Limb (tissue), 2 donors: ENCODE measurements around the gene ADAMTS6.

Source experiments
- DNase-seq, 2 donors: peaks; one replicate each; pipeline ENCODE4 v3.0.0-alpha.2; 2016; ENCODE audit errors: extremely low spot score in 2 of 2

Gene ADAMTS6

DNA sequence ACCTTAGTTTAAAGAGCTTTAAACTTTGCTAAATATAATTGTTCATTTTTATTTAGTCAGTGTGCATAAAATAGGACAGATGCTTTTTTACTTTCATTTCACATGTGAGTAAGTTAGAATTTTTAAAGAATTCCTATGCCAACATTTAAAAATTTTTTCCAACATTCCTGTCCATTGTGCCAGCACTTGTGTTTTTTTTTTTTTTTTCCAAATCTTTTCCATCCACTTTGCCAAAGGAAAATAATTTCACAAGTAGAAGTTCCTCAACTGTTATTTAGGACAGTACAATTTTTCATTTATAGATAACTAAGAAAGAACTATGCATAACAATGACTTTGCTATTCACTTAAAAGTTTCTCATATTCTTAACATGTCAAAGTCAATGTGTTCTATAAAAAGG is 189.5 kb downstream of the ADAMTS6 start:
- no peak for DNase-seq

DNA sequence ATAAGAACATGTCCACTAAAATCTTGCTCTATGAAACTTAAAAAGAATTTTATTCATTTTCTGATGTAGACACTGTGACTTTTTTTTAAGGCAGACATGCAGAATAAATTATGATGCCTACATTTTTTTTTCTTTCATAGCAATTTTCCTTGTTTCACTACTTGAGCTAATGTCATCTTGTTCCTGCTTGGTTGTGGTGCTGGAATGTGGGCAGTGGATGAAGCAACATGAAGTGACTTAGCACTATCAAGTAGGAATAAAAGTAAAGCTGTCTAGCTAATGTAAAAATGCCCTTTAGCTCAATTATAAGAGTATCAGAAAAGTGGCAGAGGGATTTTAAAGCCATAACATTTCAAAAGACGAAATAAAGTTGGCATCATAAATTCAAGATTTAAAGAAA is 191.0 kb downstream of the ADAMTS6 start:
- no peak for DNase-seq

DNA sequence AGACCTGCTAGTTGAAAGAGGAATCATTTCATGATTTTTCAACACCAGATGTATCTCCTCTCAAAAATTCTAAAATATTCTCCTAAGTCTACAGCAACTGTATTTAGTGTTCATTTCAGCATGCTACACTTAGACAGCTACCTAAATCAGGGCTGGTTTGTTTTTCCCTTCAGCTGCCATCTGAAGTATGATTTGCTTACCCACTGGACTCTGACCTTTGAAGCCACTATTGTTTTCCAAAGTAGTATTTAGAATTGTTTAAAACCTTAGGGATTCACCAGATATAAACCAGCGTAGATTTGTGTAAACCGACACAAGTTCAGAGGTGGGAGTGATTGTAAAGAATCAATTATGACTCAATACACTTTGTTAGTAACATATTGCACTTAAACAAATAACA is 193.1 kb downstream of the ADAMTS6 start:
- DNase-seq = no peak

DNA sequence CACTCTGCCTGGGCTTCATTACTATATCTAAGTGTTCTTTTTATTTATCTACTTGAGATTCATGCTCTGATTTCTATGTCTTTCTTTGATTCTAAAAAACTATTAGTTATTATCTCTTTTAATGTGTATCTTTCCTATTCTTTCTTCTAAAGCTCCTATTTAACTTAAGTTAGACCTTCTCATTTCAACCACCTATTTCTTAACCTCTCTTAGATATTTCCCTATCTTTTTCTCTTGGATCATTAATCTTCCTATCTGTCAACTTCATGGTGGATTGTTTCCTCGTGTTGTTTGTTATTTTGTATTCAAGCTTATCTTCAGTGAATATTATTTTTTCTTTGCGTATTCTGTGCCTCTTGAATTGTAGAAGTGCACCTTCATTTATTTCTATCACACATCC is 202.1 kb downstream of the ADAMTS6 start:
- no peak for DNase-seq

DNA sequence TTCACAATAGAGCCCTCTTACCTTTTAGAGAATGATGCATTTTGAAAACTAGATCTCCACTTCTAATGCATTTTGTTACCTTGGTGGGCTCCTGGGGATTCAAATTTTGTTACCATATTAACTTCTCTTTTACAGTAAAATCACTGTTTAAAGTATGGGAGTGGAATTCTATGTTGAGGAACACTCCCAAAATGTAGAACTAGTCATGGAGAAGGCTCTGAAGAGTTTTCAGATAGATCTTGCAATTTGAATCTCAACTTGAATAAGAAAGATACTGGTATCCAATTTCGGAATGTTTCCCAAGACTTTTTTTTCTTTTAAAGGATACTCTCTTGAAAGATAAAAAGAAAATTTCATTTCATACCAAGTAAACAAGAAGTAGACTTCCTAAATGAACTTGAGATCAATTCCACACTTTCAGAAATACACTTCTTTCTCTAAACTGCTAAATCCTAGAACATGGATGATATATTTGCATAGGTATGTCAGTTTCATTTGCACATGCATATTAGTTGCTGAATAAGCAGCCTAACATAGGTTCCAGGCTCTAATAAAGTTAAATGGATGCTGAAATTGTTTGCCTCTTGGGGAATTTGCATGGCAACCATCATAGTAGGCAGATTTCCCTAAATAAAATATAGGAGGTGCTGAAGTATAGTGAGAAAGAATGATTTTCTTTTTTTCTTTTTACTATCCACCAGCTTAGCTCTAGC is 205.4 kb downstream of the ADAMTS6 start:
- DNase-seq = no peak

DNA sequence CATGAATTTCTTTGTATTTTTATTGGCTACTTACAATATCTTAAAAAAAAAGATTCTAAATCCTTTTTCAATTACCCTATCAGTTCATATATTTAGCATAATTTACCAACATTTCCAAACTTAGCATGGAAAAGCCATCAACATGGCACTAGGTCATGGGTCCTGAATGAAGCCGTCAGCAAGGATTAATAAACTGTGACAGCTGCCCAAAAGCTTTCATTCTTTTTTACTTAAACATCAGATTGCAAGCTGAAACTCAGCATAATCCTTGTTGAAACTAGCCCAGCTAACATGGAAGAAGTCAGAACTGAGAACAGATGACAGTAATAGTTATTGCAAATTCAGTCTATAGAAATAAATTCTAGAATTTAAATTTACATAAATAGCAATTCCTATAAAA is 209.8 kb downstream of the ADAMTS6 start:
- no peak for DNase-seq

DNA sequence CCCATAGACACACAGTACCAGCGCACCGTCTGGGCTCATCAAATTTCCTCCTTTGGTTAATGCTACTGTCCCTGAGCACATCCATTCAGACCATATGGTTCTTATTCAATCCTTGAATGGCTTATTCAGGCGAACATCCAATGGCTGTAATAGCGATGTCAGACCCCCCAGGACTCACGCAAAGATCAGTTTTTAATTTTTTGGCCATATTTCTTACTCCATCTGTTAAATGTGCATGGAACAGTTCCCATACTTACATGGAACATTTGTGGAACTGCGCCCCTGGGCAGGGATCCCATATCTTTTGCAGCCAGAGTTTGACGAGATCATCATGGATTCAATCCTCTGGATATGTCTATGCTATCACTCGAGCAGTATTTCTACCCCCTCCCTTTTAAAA is 213.2 kb downstream of the ADAMTS6 start:
- peak; percentile 63 to 79 for DNase-seq

DNA sequence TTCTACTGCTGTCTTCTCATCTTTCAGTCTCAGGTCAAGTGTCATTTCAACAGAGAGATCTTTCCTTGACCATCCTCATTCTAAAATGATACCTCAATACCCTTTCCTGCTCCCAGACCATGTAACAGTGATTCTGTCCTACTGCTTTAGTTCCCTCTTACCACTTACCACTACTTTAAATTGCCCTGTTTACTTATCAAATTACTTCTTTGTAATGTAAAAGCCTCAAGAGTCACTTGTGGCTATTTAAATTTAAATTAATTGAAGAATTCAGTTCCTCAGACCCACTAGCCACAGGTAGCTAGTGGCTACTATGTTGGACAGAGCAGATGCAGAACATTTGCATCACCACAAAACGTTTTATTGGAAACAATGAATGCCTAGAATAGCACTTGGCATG is 217.3 kb downstream of the ADAMTS6 start:
- DNase-seq = no peak

DNA sequence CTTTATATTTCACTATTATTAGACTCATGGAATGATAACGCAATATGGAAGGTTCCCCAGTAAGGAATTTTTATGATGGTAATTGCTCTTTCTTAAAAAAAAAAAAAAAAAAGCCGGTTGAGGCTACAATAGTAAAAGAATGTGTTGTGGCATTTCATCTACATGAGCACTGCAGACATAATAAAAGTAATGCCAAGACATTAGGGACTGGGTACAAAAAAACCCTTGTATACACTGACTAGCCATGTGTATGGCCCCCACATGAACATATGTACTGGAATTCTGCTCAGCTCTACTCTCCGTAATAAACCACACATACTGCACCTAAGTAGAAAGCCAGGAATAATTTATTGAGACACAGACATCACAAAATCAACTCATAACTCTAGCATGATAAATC is 218.4 kb downstream of the ADAMTS6 start:
- DNase-seq = no peak

DNA sequence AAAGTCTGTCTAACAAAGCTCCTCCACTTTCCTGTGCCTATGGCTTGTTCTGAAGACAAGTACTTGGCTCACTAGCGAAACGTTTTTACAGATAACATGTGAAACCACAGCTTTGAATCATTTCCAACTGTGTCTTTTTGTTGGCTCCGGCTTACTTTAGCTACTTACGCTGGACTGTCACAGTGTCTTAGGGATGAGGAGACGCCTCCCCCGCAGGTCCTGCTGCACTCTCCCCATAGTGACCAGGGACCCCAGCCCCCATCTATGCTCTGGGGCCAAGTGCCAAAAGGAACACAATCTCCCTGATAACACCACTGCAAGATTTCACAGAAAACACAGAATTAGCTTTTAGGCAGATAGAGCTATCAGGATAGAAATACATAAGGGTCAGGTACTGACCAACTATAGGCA is 219.1 kb downstream of the ADAMTS6 start:
- peak in 1 of 2 donors; percentile 40 for DNase-seq

DNA sequence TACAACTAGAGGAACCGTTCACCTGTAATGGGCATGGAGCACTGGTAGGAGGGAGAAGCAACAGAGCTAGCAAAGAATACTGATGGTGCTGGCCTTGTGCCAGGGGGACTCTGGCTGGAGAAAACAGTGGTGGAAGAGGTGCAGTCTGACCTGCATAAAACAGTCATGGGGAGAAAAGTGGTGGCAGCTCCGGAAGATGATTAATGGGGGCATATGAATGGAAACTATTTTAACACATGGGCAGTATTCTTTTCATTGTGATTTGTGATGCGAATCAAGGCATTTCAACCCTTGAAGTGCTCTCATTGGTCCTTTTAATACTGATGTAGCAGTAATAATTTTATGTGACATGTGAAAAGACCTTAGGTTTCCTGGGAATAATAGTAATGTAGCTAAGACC is 219.6 kb downstream of the ADAMTS6 start:
- DNase-seq = peak in 1 of 2 donors; percentile 44

DNA sequence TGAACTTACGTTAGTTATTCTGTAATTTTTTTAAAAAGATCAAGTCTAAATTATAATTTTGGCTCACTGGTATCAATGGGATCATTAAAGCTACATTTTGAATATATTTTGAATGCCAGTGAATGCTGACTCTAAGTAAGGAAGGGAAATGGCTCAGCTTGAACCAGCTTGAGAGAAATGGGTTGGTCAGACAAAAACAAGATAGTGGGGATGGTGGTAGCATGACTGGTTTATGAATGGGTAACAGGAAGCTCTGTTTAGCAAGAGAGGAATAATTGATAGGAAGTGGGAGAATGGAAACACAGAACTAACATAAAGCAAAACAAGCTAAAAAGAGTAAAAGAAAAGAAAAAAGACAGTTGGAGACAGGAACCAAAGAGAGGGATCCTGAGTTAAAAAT is 220.2 kb downstream of the ADAMTS6 start:
- no peak for DNase-seq

DNA sequence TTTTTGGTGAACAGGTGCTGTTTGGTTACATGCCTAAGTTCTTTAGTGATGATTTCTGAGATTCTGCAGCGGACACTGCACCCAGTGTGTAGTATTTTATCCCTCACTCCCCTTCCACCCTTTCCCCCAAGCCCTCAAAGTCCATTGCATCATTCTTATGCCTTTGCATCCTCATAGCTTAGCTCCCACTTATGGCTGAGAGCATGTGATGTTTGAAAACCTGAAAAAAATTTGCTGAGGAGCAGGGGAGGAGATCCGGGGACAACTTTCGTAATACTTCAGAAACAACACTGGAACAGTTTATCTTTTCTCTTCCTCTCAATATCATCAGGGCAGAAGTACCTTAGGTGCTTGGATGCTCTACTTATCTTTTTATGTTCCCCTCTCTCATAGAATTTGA is 226.4 kb downstream of the ADAMTS6 start:
- DNase-seq = no peak

DNA sequence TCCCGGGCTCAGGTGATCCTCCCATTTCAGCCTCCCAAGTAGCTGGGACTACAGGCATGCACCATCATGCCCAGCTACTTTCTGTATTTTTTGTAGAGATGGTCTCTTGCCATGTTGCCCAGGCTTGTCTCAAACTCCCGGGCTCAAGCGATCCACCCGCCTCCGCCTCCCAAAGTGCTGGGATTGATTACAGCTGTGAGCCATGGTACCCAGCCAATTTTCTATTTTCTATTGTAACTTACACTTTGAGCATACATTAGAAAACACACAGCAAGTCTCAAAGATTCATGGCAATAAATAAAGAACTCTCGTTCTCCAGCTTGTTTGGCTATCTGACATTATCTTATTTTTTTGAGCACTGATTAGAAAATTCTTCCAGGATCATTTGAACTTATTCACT is 228.7 kb downstream of the ADAMTS6 start:
- no peak for DNase-seq

DNA sequence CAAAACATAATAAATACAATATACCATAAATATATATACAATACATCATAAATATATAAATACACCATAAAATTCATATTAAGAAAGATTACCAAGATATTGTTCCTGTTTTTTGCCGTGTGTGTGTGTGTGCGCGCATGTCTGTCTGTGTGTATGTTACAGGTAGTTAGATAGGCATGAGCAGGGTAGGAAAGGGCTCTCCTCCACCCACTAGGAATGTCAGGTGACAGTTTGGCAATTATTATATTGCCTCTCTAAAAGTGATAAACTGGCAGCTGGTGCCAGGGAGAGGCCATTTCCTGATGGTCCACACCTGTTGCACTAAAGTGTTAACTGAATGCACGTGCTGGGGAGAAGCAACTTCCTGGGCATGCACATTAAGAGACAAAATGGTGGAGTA is 232.8 kb downstream of the ADAMTS6 start:
- DNase-seq = no peak

DNA sequence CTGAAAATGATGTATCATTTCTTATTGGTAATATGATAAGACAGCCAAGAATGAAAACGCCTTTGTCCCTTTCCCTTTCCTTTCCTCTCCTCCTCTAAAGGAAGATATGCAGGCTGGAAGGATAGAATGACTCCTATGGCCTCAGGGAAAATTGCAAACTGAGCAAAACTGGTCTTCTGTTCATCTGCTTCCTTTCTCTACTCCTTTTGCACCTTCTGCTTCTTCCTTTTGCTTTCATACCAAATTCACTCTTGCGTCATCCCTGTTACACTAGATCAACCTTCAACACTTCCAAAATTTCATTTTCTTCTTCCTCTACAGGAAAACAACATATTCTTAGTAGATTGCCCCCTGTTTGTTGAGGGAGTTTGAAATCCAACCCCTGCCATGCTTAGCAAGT is 234.1 kb downstream of the ADAMTS6 start:
- DNase-seq = no peak

DNA sequence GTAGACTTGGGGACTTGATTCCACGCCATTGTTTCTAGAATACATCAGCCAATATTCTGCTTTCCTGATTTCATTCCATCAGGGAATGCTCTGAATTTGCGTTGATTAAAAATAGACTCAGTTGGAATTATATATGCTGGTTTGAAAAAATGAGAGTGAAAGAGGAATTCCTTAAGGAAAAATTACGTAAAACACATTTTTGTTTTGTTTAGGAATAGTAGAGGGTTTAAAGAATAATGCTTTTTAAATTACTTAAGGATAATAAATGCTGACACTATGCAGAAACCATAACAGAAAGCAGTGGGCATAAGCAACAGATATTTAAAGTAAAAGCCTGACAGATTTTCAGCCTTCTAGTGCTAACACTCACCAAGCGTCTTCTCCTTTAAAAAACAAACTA is 235.0 kb downstream of the ADAMTS6 start:
- no peak for DNase-seq

DNA sequence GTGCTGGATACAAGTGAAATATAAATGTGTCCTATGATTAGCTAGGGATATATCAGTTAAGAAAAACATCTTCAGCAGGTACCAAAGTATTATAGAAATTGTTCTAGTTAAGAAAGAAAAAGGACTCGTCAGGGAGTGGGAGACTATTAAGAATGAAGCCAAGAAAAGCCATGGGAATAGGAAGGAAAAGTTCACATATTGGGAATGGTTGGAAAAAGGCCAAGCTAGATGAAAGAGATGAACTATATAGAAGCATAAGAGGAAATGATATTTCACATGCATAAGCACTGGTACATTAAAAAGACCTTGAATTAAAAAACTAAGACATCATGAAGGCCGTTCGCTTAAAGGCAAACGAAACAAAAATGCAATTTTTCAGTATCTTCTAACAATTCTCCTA is 237.7 kb downstream of the ADAMTS6 start:
- DNase-seq = no peak

DNA sequence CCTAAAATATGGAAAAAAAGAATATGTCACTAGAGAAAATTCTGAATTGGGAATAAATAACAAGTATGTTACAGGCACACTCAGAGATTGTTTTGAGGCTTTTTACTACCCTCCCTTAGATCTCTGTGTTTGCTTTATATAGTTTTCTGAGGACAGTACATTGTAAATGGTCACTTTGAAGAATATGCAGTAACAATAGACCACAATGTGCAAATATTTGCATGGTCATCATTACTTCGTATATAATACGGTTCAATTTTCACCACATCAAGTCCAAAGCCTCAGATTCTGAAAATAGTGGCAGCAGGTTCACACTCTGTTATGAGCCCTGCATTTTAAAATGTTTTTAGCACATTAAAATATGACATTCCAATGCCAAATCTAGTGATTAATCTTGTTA is 238.6 kb downstream of the ADAMTS6 start:
- DNase-seq = no peak

DNA sequence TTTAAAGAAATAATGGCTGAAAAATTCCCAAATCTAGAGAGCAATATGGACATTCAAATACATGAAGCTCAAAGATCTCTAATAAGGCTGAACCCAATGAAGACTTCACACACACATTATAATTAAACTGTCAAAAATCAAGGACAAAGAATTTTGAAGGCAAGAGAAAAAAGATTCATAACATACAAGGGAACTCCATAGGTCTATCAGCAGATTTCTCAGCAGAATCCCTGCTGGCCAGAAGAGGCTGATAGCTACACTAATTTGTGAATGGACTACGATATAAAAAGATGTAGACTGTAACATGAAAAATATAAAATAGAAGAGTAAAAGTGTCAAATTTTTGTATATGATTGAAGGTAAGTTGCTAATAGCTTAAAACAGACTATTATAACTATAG is 251.9 kb downstream of the ADAMTS6 start:
- DNase-seq = no peak

DNA sequence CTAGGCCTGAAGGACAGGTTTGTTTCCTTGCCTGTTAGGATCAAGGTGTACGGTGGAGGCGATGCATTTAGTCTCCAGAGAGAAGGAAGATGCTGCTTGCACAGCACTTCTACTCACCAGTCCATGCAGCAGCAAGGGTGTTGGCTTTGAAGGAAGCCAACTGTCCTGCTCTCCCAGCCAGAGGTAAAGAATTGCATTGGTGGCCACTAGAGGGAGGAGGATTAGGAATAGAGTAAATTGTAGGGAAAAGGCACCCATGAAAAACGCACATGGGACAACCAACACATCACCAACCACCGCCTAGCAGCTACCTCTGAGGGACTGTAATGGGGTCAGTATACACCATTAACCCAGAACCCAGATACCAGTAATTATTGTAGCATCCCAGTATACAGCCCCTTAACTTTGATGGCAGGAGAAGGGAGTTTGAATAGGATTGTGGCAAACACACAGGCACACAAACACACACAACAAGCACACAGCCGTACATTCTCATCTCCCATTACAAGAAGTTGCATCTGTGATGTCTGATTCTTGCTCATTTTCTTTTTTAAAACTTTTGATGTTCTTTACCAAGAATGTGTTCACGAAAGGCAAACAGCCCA is 267.7 kb downstream of the ADAMTS6 start:
- DNase-seq = no peak

DNA sequence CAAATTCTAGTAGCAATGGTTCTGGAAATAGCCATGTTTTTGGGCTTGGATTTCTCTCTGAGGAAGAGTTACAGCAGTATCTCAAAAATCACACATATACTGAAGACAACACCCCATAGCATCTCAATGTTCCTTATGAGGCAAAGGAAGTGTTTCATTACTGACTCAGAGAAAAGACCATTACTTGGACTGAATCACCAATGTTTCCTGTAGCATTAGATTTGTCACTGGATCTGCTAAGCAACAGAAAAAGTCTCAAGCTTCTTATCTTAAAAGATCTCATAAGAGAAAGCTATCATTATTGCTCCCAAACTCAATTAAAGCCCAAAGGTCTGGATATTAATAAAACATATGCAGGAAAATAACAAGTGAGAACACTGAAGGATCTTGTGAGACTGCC is 272.4 kb downstream of the ADAMTS6 start:
- no peak for DNase-seq

DNA sequence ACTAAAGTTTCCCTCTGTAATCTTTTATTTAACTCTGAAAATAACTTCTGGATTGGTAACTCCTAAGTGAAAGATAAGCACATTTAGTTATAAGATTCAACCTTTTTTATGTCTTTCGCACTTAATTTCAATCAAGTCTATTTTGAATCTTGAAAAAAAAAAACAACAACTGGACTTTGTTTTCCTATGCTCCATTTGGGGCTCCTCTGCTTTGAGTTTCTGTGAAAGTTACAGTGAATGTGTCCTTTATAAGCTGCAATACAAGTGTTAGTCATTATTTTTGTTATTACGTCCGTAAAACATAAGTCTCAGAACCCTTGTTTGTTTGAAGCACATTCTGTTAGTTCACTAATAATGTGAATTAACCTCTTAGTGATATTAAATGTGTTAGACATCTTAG is 276.8 kb downstream of the ADAMTS6 start:
- DNase-seq = no peak

DNA sequence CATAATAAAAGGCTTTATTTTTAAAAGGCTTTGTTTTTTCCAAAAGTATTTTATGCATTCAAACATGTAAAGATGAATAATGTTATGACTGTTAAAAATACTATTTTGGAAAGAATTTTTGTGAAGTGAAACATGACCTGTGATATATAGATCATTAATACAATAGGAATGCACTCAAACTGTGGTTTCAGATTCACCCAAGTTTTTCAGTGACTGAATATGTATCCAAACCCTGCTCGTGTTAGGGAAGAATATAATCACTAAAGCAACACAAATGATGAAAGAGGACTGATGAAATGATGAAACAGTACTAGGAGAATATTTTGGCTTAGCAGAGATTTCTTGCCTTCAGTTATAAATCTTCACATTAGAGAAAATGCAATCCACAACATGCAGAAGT is 278.0 kb downstream of the ADAMTS6 start:
- no peak for DNase-seq
